Measurements from ENCODE around the gene GPD1L. TPM values are rescaled to one million over a fixed set of nuclear protein-coding genes. Genes with fewer than 3 reads are reported as not detected.
A peak's percentile ranks its signal among the peaks of the same experiment; 100 is the strongest.
"Not testable (repeated sequence)": the region's sequence is repeated elsewhere in the genome, so short reads cannot be mapped to it uniquely, and the experiment has no call there.

GPD1L gene
- 100 to 1,000 TPM; 123 to 340 (median 173) TPM for total RNA-seq
- 100 to 1,000 TPM in 1 of 2 donors, 10 to 100 TPM in 1; 97.4 to 120 TPM for polyA plus RNA-seq
- long read RNA-seq, donor 1, full-length matches to known transcripts = 289 of 450 reads
- long read RNA-seq, donor 1, partial matches to known transcripts = 6 of 450 reads
- long read RNA-seq, donor 1, other reads (novel, unspliced or antisense) = 155 of 450 reads
- long read RNA-seq, donor 2, full-length matches to known transcripts = 670 of 867 reads
- long read RNA-seq, donor 2, partial matches to known transcripts = 115 of 867 reads
- long read RNA-seq, donor 2, other reads (novel, unspliced or antisense) = 82 of 867 reads
- long read RNA-seq, donor 3, full-length matches to known transcripts = 156 of 209 reads
- long read RNA-seq, donor 3, partial matches to known transcripts = 8 of 209 reads
- long read RNA-seq, donor 3, other reads (novel, unspliced or antisense) = 45 of 209 reads

- ATAC-seq (peak; percentile 92 to 97 (median 96)), DNase-seq (peak; percentile 95 to 98 (median 96))
- TF ChIP-seq CTCF (IDR thresholded peaks at IDR 0.05) = peak in 1 of 12 donors; percentile 7
- peak; percentile 19 to 76 for TF ChIP-seq POLR2A (IDR thresholded peaks at IDR 0.05)
- peak within 1 kb of the TSS; percentile 82 to 95 (median 88) for H3K27ac ChIP-seq
- WGBS, 4 donors = 3 to 8% (median 4%) methylated on average over 26 to 78 of the region's 78 CpGs
- intact Hi-C loops (cut with DNase I) = loop anchor here in 3 of 10 donors (5.0 to 10.0 kb wide), 4 partner anchors 36 to 574 kb away; partner anchors contain the start of gene STT3B (in 1 of the 3)
- H3K36me3 ChIP-seq = no peaks in the 10 kb centered on the region
- peaks cover 6 to 48% (median 38%) of the 10 kb centered on the region in 12 donors for H3K4me1 ChIP-seq
- H3K9me3 ChIP-seq = peaks cover 0 to 21% (median 15%) of the 10 kb centered on the region in 12 donors
- peak within 1 kb of the TSS; percentile 55 to 99 (median 87) for H3K4me3 ChIP-seq
- no peaks in the 10 kb centered on the region for H3K27me3 ChIP-seq
Observed at GRCh38 chr3:32106132-32106928, at the start of gene GPD1L. GPD1L (plus strand) TSS chr3:32106620; CDS start chr3:32106712, 92 bp downstream.

DNA sequence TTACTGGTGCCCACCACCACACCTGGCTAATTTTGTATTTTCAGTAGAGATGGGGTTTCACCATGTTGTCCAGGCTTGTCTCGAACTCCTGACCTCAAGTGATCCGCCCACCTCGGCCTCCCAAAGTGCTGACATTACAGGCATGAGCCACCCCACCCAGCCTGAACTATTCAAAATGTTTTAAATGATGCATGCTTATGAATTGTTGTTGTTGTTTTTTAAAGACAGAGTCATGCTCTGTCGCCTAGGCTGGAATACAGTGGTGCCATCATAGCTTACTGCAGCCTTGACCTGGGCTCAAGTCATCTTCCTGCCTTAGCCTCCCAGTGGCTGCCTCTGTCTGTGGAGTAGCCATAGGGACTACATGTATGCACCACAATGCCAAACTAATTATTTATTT, 48.0 kb upstream of the GPD1L start:
- DNase-seq; H3K27ac ChIP-seq; intact Hi-C loops (cut with DNase I); H3K36me3 ChIP-seq; H3K9me3 ChIP-seq; H3K4me3 ChIP-seq; H3K27me3 ChIP-seq; ATAC-seq; H3K4me1 ChIP-seq: not testable (repeated sequence)
- WGBS, 4 donors = 84 to 100% (median 96%) methylated on average over 4 of the region's 4 CpGs

DNA sequence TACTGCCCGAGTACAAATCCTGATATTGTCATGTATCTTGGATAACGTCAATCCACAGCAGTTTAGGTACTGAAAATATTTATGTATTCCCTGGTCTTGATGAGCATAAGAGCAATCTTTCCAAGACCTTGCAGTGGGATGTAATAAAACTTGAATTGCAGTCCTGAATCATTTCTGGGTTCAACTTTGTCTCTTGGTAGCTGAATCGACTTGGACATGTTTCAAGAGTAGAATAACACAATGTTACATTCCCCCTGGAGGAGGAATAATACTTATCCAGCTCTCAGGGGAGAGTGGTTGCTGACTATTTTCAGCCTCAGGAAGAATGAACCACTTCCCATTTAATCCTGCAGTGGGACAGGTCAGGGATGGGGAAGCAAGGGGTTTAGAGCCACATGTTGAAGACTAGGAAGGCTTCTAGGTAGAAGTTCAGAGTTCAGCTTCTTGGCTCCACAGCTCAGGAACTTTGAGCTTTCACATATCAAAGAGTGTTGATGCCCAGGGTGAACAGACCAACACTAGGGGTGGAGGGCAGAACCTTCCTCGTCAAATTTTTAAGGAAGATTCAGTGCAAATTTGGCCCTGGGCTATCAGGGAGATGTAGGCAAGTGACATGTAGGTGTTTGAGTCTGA, 43.4 kb upstream of the GPD1L start:
- H3K27ac ChIP-seq = no peak overlapping the region
- no peak overlapping the region for H3K4me3 ChIP-seq
- intact Hi-C loops (cut with DNase I) = no loop called here
- H3K27me3 ChIP-seq = no peaks in the 10 kb centered on the region
- H3K9me3 ChIP-seq = no peaks in the 10 kb centered on the region
- ATAC-seq (no peak), DNase-seq (no peak)
- H3K36me3 ChIP-seq = no peaks in the 10 kb centered on the region
- 46 to 65% (median 53%) methylated on average over 4 of the region's 4 CpGs; no CpG with 5 or more reads in 1 of the 4 donors for WGBS, 4 donors
- H3K4me1 ChIP-seq = peaks cover 0 to 10% (median 0%) of the 10 kb centered on the region in 12 donors
- no peak for TF ChIP-seq CTCF (IDR thresholded peaks at IDR 0.05)
- no peak for TF ChIP-seq POLR2A (IDR thresholded peaks at IDR 0.05)

GRCh38 chr3:32066686-32067085, 39.7 kb upstream of the GPD1L start:
- no peak for DNase-seq
- TF ChIP-seq CTCF (IDR thresholded peaks at IDR 0.05) = no peak
- no peak for TF ChIP-seq POLR2A (IDR thresholded peaks at IDR 0.05)
- no peaks in the 10 kb centered on the region for H3K36me3 ChIP-seq
- no peaks in the 10 kb centered on the region for H3K9me3 ChIP-seq
- no peaks in the 10 kb centered on the region for H3K27me3 ChIP-seq
- intact Hi-C loops (cut with DNase I) = no loop called here
- peaks cover 0 to 10% (median 0%) of the 10 kb centered on the region in 12 donors for H3K4me1 ChIP-seq
- no peak for ATAC-seq
- no peak overlapping the region for H3K27ac ChIP-seq
- no peak overlapping the region for H3K4me3 ChIP-seq
- 79 to 97% (median 90%) methylated on average over 2 of the region's 2 CpGs for WGBS, 4 donors

DNA sequence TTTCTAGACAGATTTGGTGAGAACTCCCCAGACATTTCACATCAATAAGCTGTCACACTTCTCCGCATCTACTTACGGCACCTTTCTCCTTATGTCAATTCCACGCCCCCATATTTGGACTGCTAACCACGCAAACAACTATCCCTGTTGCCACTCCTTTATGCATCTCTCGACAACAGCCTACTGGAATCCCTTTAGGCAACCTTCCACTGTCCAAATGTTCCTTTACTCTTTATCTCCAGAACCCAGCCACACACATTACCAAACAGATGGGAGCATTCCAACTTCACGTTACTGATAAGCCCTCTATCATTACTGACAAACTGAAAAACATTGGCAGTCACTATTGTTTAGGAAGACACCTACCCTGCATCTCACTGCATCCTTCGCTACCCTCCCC, 32.2 kb upstream of the GPD1L start:
- H3K27me3 ChIP-seq; ATAC-seq; intact Hi-C loops (cut with DNase I); H3K27ac ChIP-seq; H3K9me3 ChIP-seq; H3K4me3 ChIP-seq; H3K36me3 ChIP-seq; H3K4me1 ChIP-seq; DNase-seq: not testable (repeated sequence)
- WGBS, 4 donors = 72 to 82% (median 76%) methylated on average over 7 of the region's 7 CpGs

Data from heart left ventricle (tissue), 16 donors.